H1 (cell line): ENCODE measurements around the gene SIMC1. TPM values are rescaled to one million over a fixed set of nuclear protein-coding genes. Genes with fewer than 3 reads are reported as not detected.

Experiments used
- CTCF ChIA-PET: fragments of 300-600 bp; sonication (Branson Sonifier 250); formaldehyde crosslinking; loops from one replicate; lab custom pipeline; 2021; ENCODE audit not compliant: partially characterized antibody; lab: Charles Lee
- POLR2A ChIA-PET: fragments of 300-600 bp; sonication (Branson Sonifier 250); formaldehyde crosslinking; loops from one replicate; lab custom pipeline; 2021; ENCODE audit warnings: inconsistent platforms; ENCODE audit not compliant: partially characterized antibody; lab: Charles Lee
- DNase-seq, 2 experiments: peaks; one replicate each; pipeline versions ENCODE4 v3.0.0 to v3.0.0-alpha.2; 2010 to 2022; ENCODE audit warnings: low spot score in 2 of 2, low read depth in 1 of 2, mixed read lengths in 1 of 2
- FAIRE-seq: peaks from 2 replicates; lab custom pipeline; 2011; peaks lifted over from hg19 to GRCh38; lab: Jason Lieb, UNC
- H2AFZ ChIP-seq: 2 replicates; pipeline ENCODE4 v1.8.1; 2012; ENCODE audit warnings: low read length, inconsistent platforms
- H2AK5ac ChIP-seq: 2 replicates; pipeline ENCODE4 v1.6.1; 2013; ENCODE audit warnings: low read depth, low read length
- H2BK120ac ChIP-seq: replicated peaks from 2 replicates; pipeline ENCODE3; 2013; ENCODE audit warnings: low read depth, low read length, inconsistent platforms
- H2BK12ac ChIP-seq: 2 replicates; pipeline ENCODE4 v1.6.1; 2013; ENCODE audit warnings: low read depth, low read length
- H2BK15ac ChIP-seq: 2 replicates; pipeline ENCODE4 v1.6.1; 2013; ENCODE audit warnings: low read length
- H2BK20ac ChIP-seq: 2 replicates; pipeline ENCODE4 v1.6.1; 2013; ENCODE audit warnings: low read length
- H2BK5ac ChIP-seq: 2 replicates; pipeline ENCODE4 v1.6.1; 2013; ENCODE audit warnings: low read depth, low read length
- H3K14ac ChIP-seq: 2 replicates; pipeline ENCODE4 v1.6.1; 2013; ENCODE audit warnings: inconsistent platforms; ENCODE audit not compliant: insufficient read length
- H3K18ac ChIP-seq: 2 replicates; pipeline ENCODE4 v1.6.1; 2013; ENCODE audit warnings: low read length; ENCODE audit errors: extremely low read depth
- H3K23ac ChIP-seq: 2 replicates; pipeline ENCODE4 v1.6.1; 2013; ENCODE audit warnings: inconsistent platforms; ENCODE audit not compliant: insufficient read length
- H3K23me2 ChIP-seq: 2 replicates; pipeline ENCODE4 v1.6.1; 2013; ENCODE audit warnings: low read depth, low read length
- H3K27ac ChIP-seq: 2 replicates; pipeline ENCODE4 v1.6.1; 2011; ENCODE audit warnings: low read depth, low read length, inconsistent platforms
- H3K27me3 ChIP-seq, 4 experiments: replicated peaks in 1 of 4; 1 replicate in 1 of 4; 2 replicates in 3 of 4; pipeline versions ENCODE4 v1.6.1 to v1.8.1; 2011 to 2013; ENCODE audit warnings: low read length in 3 of 4, mild to moderate bottlenecking in 3 of 4, inconsistent platforms in 2 of 4, mixed read lengths in 2 of 4, moderate library complexity in 1 of 4; ENCODE audit not compliant: control insufficient read depth in 3 of 4, insufficient read depth in 3 of 4; ENCODE audit errors: extremely low read depth in 1 of 4
- H3K36me3 ChIP-seq, 4 experiments: 2 replicates each; pipeline versions ENCODE4 v1.6.1 to v1.8.1; 2011 to 2013; ENCODE audit warnings: mild to moderate bottlenecking in 4 of 4, low read length in 3 of 4, moderate library complexity in 2 of 4, control low read depth in 1 of 4, inconsistent platforms in 1 of 4; ENCODE audit not compliant: insufficient read depth in 4 of 4, control insufficient read depth in 2 of 4
- H3K4ac ChIP-seq: replicated peaks from 2 replicates; pipeline ENCODE3; 2013; ENCODE audit warnings: low read length, low read depth, mixed read lengths, inconsistent platforms; ENCODE audit not compliant: insufficient read length
- H3K4me1 ChIP-seq, 4 experiments: replicated peaks in 1 of 4; 1 replicate in 1 of 4; 2 replicates in 3 of 4; pipeline versions ENCODE4 v1.6.1 to v1.8.1; 2011 to 2013; ENCODE audit warnings: low read length in 3 of 4, inconsistent platforms in 2 of 4, mixed read lengths in 1 of 4; ENCODE audit not compliant: insufficient read depth in 4 of 4, control insufficient read depth in 3 of 4
- H3K4me2 ChIP-seq, 2 experiments: 2 replicates each; pipeline versions ENCODE4 v1.6.1 to v1.8.1; 2011 to 2013; ENCODE audit warnings: low read depth in 2 of 2, low read length in 2 of 2, control low read depth in 1 of 2, inconsistent platforms in 1 of 2, mild to moderate bottlenecking in 1 of 2; ENCODE audit not compliant: insufficient read depth in 1 of 2
- H3K4me3 ChIP-seq, 4 experiments: fragments of 200-600, 300-600 bp in 1 of 4; sonication (generic), shearing (Covaris generic), sonication (Bioruptor Twin) in 1 of 4; 2 replicates each; pipeline versions ENCODE4 v1.5.1 to v1.8.1; 2011 to 2016; ENCODE audit warnings: low read length in 4 of 4, low read depth in 3 of 4, control low read depth in 2 of 4, inconsistent platforms in 2 of 4, mild to moderate bottlenecking in 2 of 4, mixed read lengths in 1 of 4, moderate library complexity in 1 of 4; ENCODE audit not compliant: insufficient read depth in 2 of 4; ENCODE audit errors: extremely low read depth in 1 of 4
- H3K56ac ChIP-seq: replicated peaks from 2 replicates; pipeline ENCODE3; 2013; ENCODE audit warnings: low read depth, mild to moderate bottlenecking, mixed read lengths, low read length, inconsistent platforms; ENCODE audit not compliant: insufficient read length
- H3K79me1 ChIP-seq: 2 replicates; pipeline ENCODE4 v1.6.1; 2013; ENCODE audit warnings: low read depth, low read length, control low read depth
- H3K79me2 ChIP-seq, 2 experiments: 2 replicates each; pipeline versions ENCODE4 v1.6.1 to v1.8.1; 2012 to 2013; ENCODE audit warnings: low read length in 2 of 2, mild to moderate bottlenecking in 2 of 2, inconsistent platforms in 1 of 2; ENCODE audit not compliant: insufficient read depth in 2 of 2, control insufficient read depth in 1 of 2
- H3K9ac ChIP-seq, 4 experiments: replicated peaks in 1 of 4; 1 replicate in 1 of 4; 2 replicates in 3 of 4; pipeline versions ENCODE4 v1.6.1 to v1.8.1; 2011 to 2013; ENCODE audit warnings: low read depth in 3 of 4, low read length in 3 of 4, control low read depth in 2 of 4, mild to moderate bottlenecking in 2 of 4, moderate library complexity in 2 of 4, inconsistent platforms in 1 of 4; ENCODE audit errors: extremely low read depth in 1 of 4
- H3K9me3 ChIP-seq, 2 experiments: 2 replicates each; pipeline versions ENCODE4 v1.6.1 to v1.8.1; 2012 to 2013; ENCODE audit warnings: mild to moderate bottlenecking in 2 of 2, moderate library complexity in 2 of 2, control low read depth in 1 of 2, inconsistent platforms in 1 of 2, low read depth in 1 of 2, low read length in 1 of 2, mixed read lengths in 1 of 2; ENCODE audit not compliant: insufficient read depth in 2 of 2
- H4K20me1 ChIP-seq, 2 experiments: replicated peaks in 1 of 2; 2 replicates each; pipeline versions ENCODE3 to v1.8.1; 2011 to 2013; ENCODE audit warnings: inconsistent platforms in 2 of 2, low read length in 2 of 2, mild to moderate bottlenecking in 1 of 2; ENCODE audit not compliant: insufficient read depth in 2 of 2, control insufficient read depth in 1 of 2
- H4K5ac ChIP-seq: 2 replicates; pipeline ENCODE4 v1.6.1; 2013; ENCODE audit warnings: low read length, low read depth, mixed read lengths, inconsistent platforms; ENCODE audit not compliant: insufficient read length
- H4K8ac ChIP-seq: 2 replicates; pipeline ENCODE4 v1.8.0; 2013; ENCODE audit warnings: mild to moderate bottlenecking, moderate library complexity, low read length, inconsistent platforms; ENCODE audit not compliant: insufficient read depth; ENCODE audit errors: extremely low read depth
- H4K91ac ChIP-seq: replicated peaks from 2 replicates; pipeline ENCODE3; 2013; ENCODE audit warnings: low read length, mixed read lengths, inconsistent platforms; ENCODE audit not compliant: insufficient read length
- CBX8 ChIP-seq: fragments of 300-800, 300-1000 bp; sonication (generic); IDR thresholded peaks from 2 replicates; pipeline ENCODE4 v1.7.1; 2016; ENCODE audit warnings: low read depth, low read length, borderline replicate concordance
- CHD2 ChIP-seq: IDR thresholded peaks from 2 replicates; pipeline ENCODE4 v1.6.1; 2012; ENCODE audit warnings: low read length, improper control_type of control experiment
- WGBS, 2 experiments: shearing (Covaris generic) in 1 of 2; methylation state at CpG; one replicate each; pipeline versions ENCODE4 v1.1.6 to v1.1.7; 2013 to 2015; ENCODE audit warnings: low lambda C conversion rate in 2 of 2, mixed read lengths in 2 of 2, inconsistent platforms in 1 of 2, low coverage in 1 of 2, missing lambda C conversion rate in 1 of 2; ENCODE audit not compliant: insufficient replicate concordance in 2 of 2, insufficient coverage in 1 of 2, insufficient read length in 1 of 2; ENCODE audit errors: extremely low coverage in 1 of 2, missing lambda C conversion rate in 1 of 2; 5-methylcytosine and 5-hydroxymethylcytosine counted together
- polyA plus RNA-seq, 7 experiments: library from polyadenylated mRNA; depleted of rRNA in 3 of 7; stranded (reverse) in 5 of 7; unstranded in 2 of 7; fragments of >200 nt in 5 of 7; fragments of 200-250 nt in 2 of 7; gene quantifications; 1 replicate in 5 of 7; 2 replicates in 1 of 7; 4 replicates in 1 of 7; pipeline versions ENCODE4 v1.2.1 to v1.2.3, GENCODE V29; 2011 to 2013; ENCODE audit warnings: missing spikeins in 2 of 7, mixed read lengths in 2 of 7
- total RNA-seq: library from RNA; stranded (reverse); fragmentation: NEBNext Ultra II Directional; extraction: Animal tissue kit (Norgen Biotek cat#: 25700); gene quantifications from 2 replicates; pipeline ENCODE4 v1.2.1, GENCODE V29; 2021

The SIMC1 gene
- total and polyA plus RNA-seq, 2 of the 8 experiments (the other 6 are each of a cell fraction or from before 2014, with no cell fraction given), result 12.3 to 21.2 TPM

DNA sequence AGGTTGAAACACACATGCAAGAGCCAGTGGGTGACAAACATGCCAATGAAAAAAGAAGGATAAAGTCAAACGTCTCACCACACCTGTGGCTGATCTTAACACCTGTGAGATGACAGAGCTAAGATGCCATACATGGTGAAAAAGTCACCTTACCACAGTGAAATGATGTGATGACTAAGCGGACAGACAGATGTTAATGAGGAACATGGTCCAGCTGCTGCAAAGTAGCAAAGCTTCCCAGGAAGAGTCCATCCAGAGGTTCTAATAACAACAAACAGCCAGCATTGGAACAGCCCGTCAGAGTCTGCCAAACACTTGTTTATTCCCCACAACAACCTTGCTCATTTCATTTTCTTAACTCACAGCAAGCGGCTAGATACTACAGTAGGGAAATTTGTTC lies 121.4 kb downstream of the SIMC1 start:
- H3K27ac ChIP-seq, result no peak overlapping the region
- no peaks in the 10 kb centered on the region; a peak in 1 of 7 replicates for H3K4me1 ChIP-seq
- no peak for FAIRE-seq
- no peak overlapping the region for H2BK15ac ChIP-seq
- H3K79me2 ChIP-seq, result peaks cover 5 to 51% of the 10 kb centered on the region in 2 experiments; a peak in 3 of 4 replicates
- no peak overlapping the region for H2BK12ac ChIP-seq
- TF ChIP-seq CBX8 (no peak), CHD2 (no peak)
- peaks cover 2 to 17% (median 13%) of the 10 kb centered on the region in 4 experiments for H3K27me3 ChIP-seq
- H4K8ac ChIP-seq, result peak overlapping the region; percentile 38; the same call in 1 of the 2 replicates
- H3K14ac ChIP-seq, result no peak overlapping the region
- no peak overlapping the region for H3K23ac ChIP-seq
- peaks cover 4 to 22% of the 10 kb centered on the region in 2 experiments for H4K20me1 ChIP-seq
- no peaks in the 10 kb centered on the region for H3K9me3 ChIP-seq
- no peak overlapping the region; a peak in 1 of 4 replicates for H3K4me2 ChIP-seq
- H4K91ac ChIP-seq, result no peak overlapping the region
- no peak overlapping the region for H3K18ac ChIP-seq
- ChIA-PET CTCF (interaction anchor here (0.7 kb wide), 1 partner anchor 11 kb away, joined by 3 read pairs; no protein-coding TSS in a partner anchor), POLR2A (interaction anchor here (1.1 to 3.6 kb wide), 2 partner anchors 17 to 29 kb away, joined by 3 to 30 read pairs; partner anchors contain the start of genes HIGD2A and NOP16)
- H3K4me3 ChIP-seq, result no peak overlapping the region
- H2BK20ac ChIP-seq, result no peak overlapping the region
- H3K23me2 ChIP-seq, result peaks cover 4% of the 10 kb centered on the region
- no peak overlapping the region for H4K5ac ChIP-seq
- WGBS, 2 experiments, result 90% methylated on average over 4 of the region's 4 CpGs; no CpG with 5 or more reads in 1 of the 2 experiments
- H2BK5ac ChIP-seq, result no peak overlapping the region
- no peak overlapping the region for H3K56ac ChIP-seq
- H3K4ac ChIP-seq, result no peak overlapping the region
- H2AK5ac ChIP-seq, result no peak overlapping the region
- no peak for DNase-seq
- H2AFZ ChIP-seq, result no peak overlapping the region
- H3K36me3 ChIP-seq, result peaks cover 3 to 37% (median 4%) of the 10 kb centered on the region in 4 experiments; a peak in 7 of 8 replicates
- H3K79me1 ChIP-seq, result peaks cover 11% of the 10 kb centered on the region
- H2BK120ac ChIP-seq, result no peak overlapping the region
- H3K9ac ChIP-seq, result peak overlapping the region in 1 of 4 experiments; percentile 12; a peak in 1 of 7 replicates
